CD4-positive, CD25-positive, alpha-beta regulatory T cell (primary cell): ENCODE measurements around the gene PACSIN3. TPM values are rescaled to one million over a fixed set of nuclear protein-coding genes. Genes with fewer than 3 reads are reported as not detected.

Experiments
- ATAC-seq, 2 donors: fragments of 150-1000 bp; cut with Tn5 transposase; one replicate each; pipeline ENCODE4 v1.10.0; 2021; ENCODE audit warnings: low read depth in 2 of 2, moderate number of reproducible peaks in 2 of 2, moderate library complexity in 1 of 2
- DNase-seq, 3 donors: peaks; one replicate each; pipeline versions ENCODE4 v3.0.0 to v3.0.0-alpha.2; 2012 to 2022; ENCODE audit warnings: mixed read lengths in 1 of 3
- H3K27ac ChIP-seq: one replicate; pipeline ENCODE4 v1.7.0; 2013; ENCODE audit warnings: mild to moderate bottlenecking, low read length; ENCODE audit not compliant: insufficient read depth, poor library complexity, severe bottlenecking
- H3K27me3 ChIP-seq: one replicate; pipeline ENCODE4 v1.7.0; 2013; ENCODE audit warnings: low read length; ENCODE audit not compliant: control insufficient read depth, insufficient read depth
- H3K36me3 ChIP-seq: one replicate; pipeline ENCODE4 v1.7.0; 2013; ENCODE audit warnings: mild to moderate bottlenecking, low read length, moderate library complexity; ENCODE audit not compliant: control insufficient read depth, insufficient read depth
- H3K4me1 ChIP-seq: 2 replicates; pipeline ENCODE4 v1.7.0; 2013; ENCODE audit warnings: mild to moderate bottlenecking, low read length; ENCODE audit not compliant: insufficient read depth, control insufficient read depth, poor library complexity, severe bottlenecking
- H3K4me3 ChIP-seq: one replicate; pipeline ENCODE4 v1.7.0; 2013; ENCODE audit warnings: low read depth, mild to moderate bottlenecking, low read length, moderate library complexity
- H3K9me3 ChIP-seq, 2 experiments: 1 replicate in 1 of 2; 2 replicates in 1 of 2; pipeline ENCODE4 v1.7.0; 2013; ENCODE audit warnings: low read length in 2 of 2, mild to moderate bottlenecking in 1 of 2, moderate library complexity in 1 of 2; ENCODE audit not compliant: control insufficient read depth in 2 of 2
- H3K27ac Mint-ChIP-seq, 3 donors: one replicate each; pipeline ENCODE4 v1.8.0; 2020 to 2022; ENCODE audit warnings: mild to moderate bottlenecking in 3 of 3, mixed read lengths in 3 of 3, moderate library complexity in 2 of 3
- H3K27me3 Mint-ChIP-seq: one replicate; pipeline ENCODE4 v1.8.0; 2022; ENCODE audit warnings: mild to moderate bottlenecking, mixed read lengths
- H3K36me3 Mint-ChIP-seq: one replicate; pipeline ENCODE4 v1.8.0; 2020; ENCODE audit warnings: mixed read lengths
- H3K4me1 Mint-ChIP-seq, 4 donors: one replicate each; pipeline ENCODE4 v1.8.0; 2020 to 2022; ENCODE audit warnings: mixed read lengths in 4 of 4, mild to moderate bottlenecking in 1 of 4
- H3K4me3 Mint-ChIP-seq, 4 donors: one replicate each; pipeline ENCODE4 v1.8.0; 2020 to 2022; ENCODE audit warnings: mild to moderate bottlenecking in 4 of 4, mixed read lengths in 4 of 4, moderate library complexity in 3 of 4
- H3K9me3 Mint-ChIP-seq, 7 donors: one replicate each; pipeline ENCODE4 v1.8.0; 2020 to 2022; ENCODE audit warnings: mixed read lengths in 7 of 7, mild to moderate bottlenecking in 3 of 7, moderate library complexity in 2 of 7
- polyA plus RNA-seq, 4 donors: library from polyadenylated mRNA; unstranded; fragments of 300-500 nt; fragmentation: Illumina TruSeq; gene quantifications; one replicate each; pipeline ENCODE4 v1.2.3, GENCODE V29; 2021
- total RNA-seq: library from RNA; stranded (reverse); gene quantifications from one replicate; pipeline ENCODE4 v1.2.3, GENCODE V29; 2022

Gene PACSIN3
- total and polyA plus RNA-seq, 5 donors from 2014 or later: 0.85 TPM; not detected in 4

GRCh38 chr11:47222696-47223095 is 36.5 kb upstream of the PACSIN3 start:
- no peaks in the 10 kb centered on the region for H3K9me3 ChIP-seq
- no peak overlapping the region for H3K27ac ChIP-seq
- no peak overlapping the region for H3K4me3 Mint-ChIP-seq
- no peak overlapping the region for H3K27ac Mint-ChIP-seq
- ATAC-seq (no peak), DNase-seq (no peak)
- H3K4me3 ChIP-seq: no peak overlapping the region
- no peaks in the 10 kb centered on the region for H3K27me3 Mint-ChIP-seq
- H3K4me1 ChIP-seq: peaks cover 6% of the 10 kb centered on the region
- no peaks in the 10 kb centered on the region for H3K27me3 ChIP-seq
- peaks cover 11 to 32% (median 24%) of the 10 kb centered on the region in 4 donors for H3K4me1 Mint-ChIP-seq
- peaks cover 41% of the 10 kb centered on the region for H3K36me3 Mint-ChIP-seq
- peaks cover 57% of the 10 kb centered on the region for H3K36me3 ChIP-seq
- peaks cover 0 to 2% (median 0%) of the 10 kb centered on the region in 7 donors for H3K9me3 Mint-ChIP-seq

- H3K4me1 Mint-ChIP-seq: peaks cover 20 to 45% (median 31%) of the 10 kb centered on the region in 4 donors
- H3K27me3 Mint-ChIP-seq: no peaks in the 10 kb centered on the region
- Histone ChIP-seq H3K27me3 (no peaks in the 10 kb centered on the region), H3K4me3 (no peak overlapping the region), H3K27ac (no peak overlapping the region), H3K9me3 (no peaks in the 10 kb centered on the region), H3K36me3 (peaks cover 39% of the 10 kb centered on the region), H3K4me1 (peaks cover 21% of the 10 kb centered on the region)
- peaks cover 0 to 2% (median 0%) of the 10 kb centered on the region in 7 donors for H3K9me3 Mint-ChIP-seq
- H3K27ac Mint-ChIP-seq: peak overlapping the region in 2 of 3 donors; percentile 1 to 54
- ATAC-seq (no peak), DNase-seq (no peak)
- peaks cover 32% of the 10 kb centered on the region for H3K36me3 Mint-ChIP-seq
- peak overlapping the region in 1 of 4 donors; percentile 47 for H3K4me3 Mint-ChIP-seq
Observed at GRCh38 chr11:47220401-47220821, 34.2 kb upstream of the PACSIN3 start.

GRCh38 chr11:47216121-47216798 is 30.0 kb upstream of the PACSIN3 start:
- ATAC-seq: peak; percentile 19 to 25
- peak in 2 of 3 donors; percentile 19 to 79 for DNase-seq
- Histone ChIP-seq H3K27me3 (no peaks in the 10 kb centered on the region), H3K4me1 (peaks cover 25% of the 10 kb centered on the region), H3K4me3 (peak overlapping the region; percentile 86), H3K27ac (peak overlapping the region; percentile 84), H3K36me3 (peaks cover 20% of the 10 kb centered on the region), H3K9me3 (no peaks in the 10 kb centered on the region)
- Mint-ChIP-seq H3K27me3 (peaks cover 5% of the 10 kb centered on the region), H3K36me3 (peaks cover 15% of the 10 kb centered on the region), H3K4me1 (peaks cover 21 to 46% (median 28%) of the 10 kb centered on the region in 4 donors), H3K4me3 (peak overlapping the region; percentile 96 to 100 (median 99)), H3K9me3 (peaks cover 0 to 2% (median 0%) of the 10 kb centered on the region in 7 donors), H3K27ac (peak overlapping the region; percentile 92 to 99 (median 98))

- ATAC-seq (no peak), DNase-seq (no peak)
- Mint-ChIP-seq H3K36me3 (peaks cover 14% of the 10 kb centered on the region), H3K4me1 (peaks cover 19 to 45% (median 28%) of the 10 kb centered on the region in 4 donors), H3K27me3 (peaks cover 5% of the 10 kb centered on the region), H3K27ac (peak overlapping the region; percentile 92 to 99 (median 98)), H3K9me3 (peaks cover 0 to 2% (median 0%) of the 10 kb centered on the region in 7 donors), H3K4me3 (peak overlapping the region; percentile 96 to 100 (median 99))
- Histone ChIP-seq H3K4me3 (peak overlapping the region; percentile 86), H3K4me1 (peaks cover 25% of the 10 kb centered on the region), H3K27me3 (no peaks in the 10 kb centered on the region), H3K27ac (peak overlapping the region; percentile 84), H3K36me3 (peaks cover 17% of the 10 kb centered on the region), H3K9me3 (no peaks in the 10 kb centered on the region)
Observed at GRCh38 chr11:47215366-47215910, 29.2 kb upstream of the PACSIN3 start.

- Histone ChIP-seq H3K27ac (peak overlapping the region; percentile 84), H3K36me3 (peaks cover 8% of the 10 kb centered on the region), H3K4me1 (peaks cover 25% of the 10 kb centered on the region), H3K27me3 (no peaks in the 10 kb centered on the region), H3K9me3 (no peaks in the 10 kb centered on the region), H3K4me3 (peak overlapping the region; percentile 79)
- H3K4me1 Mint-ChIP-seq: peaks cover 16 to 38% (median 27%) of the 10 kb centered on the region in 4 donors
- ATAC-seq (peak; percentile 73 to 80), DNase-seq (peak; percentile 79 to 94 (median 81))
- peak overlapping the region; percentile 96 to 100 (median 99) for H3K4me3 Mint-ChIP-seq
- H3K27ac Mint-ChIP-seq: peak overlapping the region; percentile 98 to 99 (median 99)
- H3K27me3 Mint-ChIP-seq: peaks cover 5% of the 10 kb centered on the region
- H3K36me3 Mint-ChIP-seq: peaks cover 9% of the 10 kb centered on the region
- H3K9me3 Mint-ChIP-seq: no peaks in the 10 kb centered on the region
Observed at GRCh38 chr11:47213950-47214565, 27.8 kb upstream of the PACSIN3 start.

GRCh38 chr11:47212938-47213337 is 26.7 kb upstream of the PACSIN3 start:
- H3K9me3 Mint-ChIP-seq: no peaks in the 10 kb centered on the region
- no peaks in the 10 kb centered on the region for H3K9me3 ChIP-seq
- H3K27me3 Mint-ChIP-seq: peaks cover 5% of the 10 kb centered on the region
- ATAC-seq: no peak
- H3K36me3 Mint-ChIP-seq: peaks cover 2% of the 10 kb centered on the region
- peaks cover 11 to 31% (median 21%) of the 10 kb centered on the region in 4 donors for H3K4me1 Mint-ChIP-seq
- H3K36me3 ChIP-seq: peaks cover 3% of the 10 kb centered on the region
- peaks cover 21% of the 10 kb centered on the region for H3K4me1 ChIP-seq
- H3K27ac Mint-ChIP-seq: no peak overlapping the region
- no peak for DNase-seq
- H3K27ac ChIP-seq: no peak overlapping the region
- peak overlapping the region in 1 of 4 donors; percentile 25 for H3K4me3 Mint-ChIP-seq
- no peaks in the 10 kb centered on the region for H3K27me3 ChIP-seq
- H3K4me3 ChIP-seq: no peak overlapping the region

GRCh38 chr11:47208628-47209027 is 22.4 kb upstream of the PACSIN3 start:
- ATAC-seq: no peak
- Histone ChIP-seq H3K27me3 (no peaks in the 10 kb centered on the region), H3K4me3 (no peak overlapping the region), H3K4me1 (no peaks in the 10 kb centered on the region), H3K9me3 (no peaks in the 10 kb centered on the region), H3K27ac (no peak overlapping the region), H3K36me3 (no peaks in the 10 kb centered on the region)
- H3K36me3 Mint-ChIP-seq: no peaks in the 10 kb centered on the region
- no peak for DNase-seq
- no peak overlapping the region for H3K27ac Mint-ChIP-seq
- H3K9me3 Mint-ChIP-seq: no peaks in the 10 kb centered on the region
- no peak overlapping the region for H3K4me3 Mint-ChIP-seq
- no peaks in the 10 kb centered on the region for H3K4me1 Mint-ChIP-seq
- peaks cover 10% of the 10 kb centered on the region for H3K27me3 Mint-ChIP-seq
